Effector memory CD4-positive, alpha-beta T cell (primary cell): ENCODE data around the gene CHL1.

Experiments used
- DNase-seq, 3 donors: peaks; one replicate each; pipeline ENCODE4 v3.0.0-alpha.2; 2020
- H3K27ac ChIP-seq: 2 replicates; pipeline ENCODE4 v1.7.0; 2013; ENCODE audit warnings: mild to moderate bottlenecking, low read length, moderate library complexity; ENCODE audit not compliant: insufficient read depth, poor library complexity, severe bottlenecking
- H3K27me3 ChIP-seq: replicated peaks from 2 replicates; pipeline ENCODE4 v1.7.0; 2013; ENCODE audit warnings: mild to moderate bottlenecking, low read length; ENCODE audit not compliant: insufficient read depth, control insufficient read depth, poor library complexity, severe bottlenecking
- H3K36me3 ChIP-seq: 2 replicates; pipeline ENCODE4 v1.7.0; 2013; ENCODE audit warnings: mild to moderate bottlenecking, low read length, moderate library complexity; ENCODE audit not compliant: control insufficient read depth, insufficient read depth
- H3K4me1 ChIP-seq: 2 replicates; pipeline ENCODE4 v1.7.0; 2013; ENCODE audit warnings: low read length, mild to moderate bottlenecking; ENCODE audit not compliant: control insufficient read depth, insufficient read depth, poor library complexity, severe bottlenecking
- H3K4me3 ChIP-seq: 2 replicates; pipeline ENCODE4 v1.7.0; 2013; ENCODE audit warnings: low read length, low read depth, mild to moderate bottlenecking; ENCODE audit not compliant: insufficient read depth, poor library complexity, severe bottlenecking
- H3K9me3 ChIP-seq: 2 replicates; pipeline ENCODE4 v1.7.0; 2013; ENCODE audit warnings: mild to moderate bottlenecking, low read length, moderate library complexity; ENCODE audit not compliant: control insufficient read depth

Gene CHL1

DNA sequence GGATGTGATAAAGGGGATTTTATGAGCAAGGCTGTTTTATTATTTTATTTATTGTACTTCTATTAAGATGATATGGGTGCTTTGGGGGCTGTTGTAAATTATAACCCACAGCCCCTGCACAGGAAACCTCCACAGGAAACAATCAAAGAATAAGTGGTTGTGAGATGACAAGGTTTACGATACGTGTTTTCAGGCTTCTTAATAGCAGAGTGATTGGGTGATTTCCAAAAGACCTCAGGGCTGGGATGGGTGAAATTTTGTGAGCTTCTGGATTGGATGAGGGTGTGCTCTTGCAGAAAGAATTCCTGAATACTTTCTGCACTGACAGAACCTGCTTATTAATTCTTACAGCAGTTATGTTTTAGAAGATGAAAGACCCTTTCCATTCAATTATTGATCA lies 21.4 kb downstream of the CHL1 start:
- H3K9me3 ChIP-seq = no peaks in the 10 kb centered on the region
- H3K27ac ChIP-seq = no peak overlapping the region
- no peak overlapping the region for H3K4me3 ChIP-seq
- H3K27me3 ChIP-seq = no peaks in the 10 kb centered on the region
- no peaks in the 10 kb centered on the region for H3K4me1 ChIP-seq
- DNase-seq = no peak
- H3K36me3 ChIP-seq = no peaks in the 10 kb centered on the region

DNA sequence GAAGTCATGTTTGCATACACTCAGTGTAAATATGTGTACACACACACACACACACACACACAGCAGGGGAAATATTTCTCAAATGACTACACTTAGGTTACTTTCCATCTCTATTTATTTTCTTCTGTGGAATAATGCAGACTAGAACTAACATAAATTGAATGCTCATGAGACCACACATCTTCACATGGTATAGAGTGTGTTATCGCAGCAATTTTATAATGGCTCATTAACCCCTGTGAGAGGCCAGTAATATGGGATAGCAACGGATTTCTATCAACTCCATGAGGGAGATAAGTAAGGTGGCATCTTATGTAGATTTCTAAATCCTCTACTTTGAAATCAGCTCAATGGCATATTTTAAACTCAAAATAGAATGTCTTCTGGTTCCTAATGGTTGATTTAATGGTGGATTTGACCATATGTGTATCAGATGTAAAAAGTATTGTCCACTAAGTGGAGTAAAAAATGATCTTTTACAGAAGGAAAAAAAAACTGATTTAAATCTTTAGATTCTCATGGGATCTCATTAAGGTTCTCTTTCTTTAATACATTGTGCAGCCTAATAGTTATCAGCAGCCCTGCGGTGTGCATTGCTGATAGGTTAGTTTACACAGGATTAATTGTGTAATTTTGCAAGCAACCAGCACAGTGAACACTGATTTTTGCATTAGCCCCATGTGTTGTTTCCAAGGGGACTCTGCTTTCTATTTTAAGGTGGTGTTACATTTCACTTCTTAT lies 32.0 kb downstream of the CHL1 start:
- Histone ChIP-seq H3K4me3 (no peak overlapping the region), H3K27ac (no peak overlapping the region), H3K4me1 (no peaks in the 10 kb centered on the region), H3K9me3 (no peaks in the 10 kb centered on the region), H3K36me3 (no peaks in the 10 kb centered on the region), H3K27me3 (no peaks in the 10 kb centered on the region)
- DNase-seq = no peak

DNA sequence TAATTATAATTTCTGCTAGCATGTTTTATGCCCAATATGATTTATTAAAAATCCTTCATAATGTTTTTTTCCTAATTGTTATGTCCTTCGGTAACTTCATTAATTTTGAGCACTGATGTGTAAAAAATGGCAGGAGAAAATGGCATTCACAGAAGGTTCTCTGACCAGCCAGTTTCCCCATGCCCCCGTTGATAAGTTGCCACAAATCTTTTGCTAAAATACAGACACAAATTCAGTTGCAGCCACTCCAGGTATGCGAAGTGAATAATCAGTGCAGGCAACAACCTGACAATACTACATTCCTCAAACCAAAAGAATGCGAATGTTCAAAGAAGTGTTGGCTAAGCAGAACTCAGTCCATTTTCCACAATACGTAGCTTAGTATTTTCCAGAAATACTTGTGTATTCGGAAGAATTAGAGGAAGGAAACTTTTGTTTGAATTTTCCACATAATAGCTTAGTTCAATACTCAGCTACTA lies 32.7 kb downstream of the CHL1 start:
- H3K4me3 ChIP-seq = no peak overlapping the region
- no peak overlapping the region for H3K27ac ChIP-seq
- no peak for DNase-seq

DNA sequence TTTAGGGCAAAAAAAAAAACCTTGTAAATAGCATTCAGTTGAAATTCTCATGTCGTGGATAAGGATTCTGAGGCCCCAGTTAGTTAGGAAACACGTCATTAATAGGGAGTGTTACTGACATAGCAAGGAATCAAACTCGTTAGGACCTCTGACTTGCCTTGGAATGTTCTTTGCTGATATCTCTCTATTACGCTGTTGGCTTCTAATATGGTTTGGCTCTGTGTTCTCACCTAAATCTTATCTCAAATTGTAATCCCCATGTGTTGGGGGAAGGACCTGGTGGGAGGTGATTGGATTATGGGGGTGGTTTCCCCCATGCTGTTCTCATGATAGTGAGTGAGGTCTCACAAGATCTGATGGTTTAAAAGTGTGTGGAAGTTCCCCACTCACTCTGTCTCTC lies 40.3 kb downstream of the CHL1 start:
- Histone ChIP-seq H3K9me3 (no peaks in the 10 kb centered on the region), H3K4me1 (no peaks in the 10 kb centered on the region), H3K4me3 (no peak overlapping the region), H3K36me3 (no peaks in the 10 kb centered on the region), H3K27ac (no peak overlapping the region), H3K27me3 (no peaks in the 10 kb centered on the region)
- DNase-seq = no peak

More for the DNA sequence above, 32.7 kb downstream of the CHL1 start:
- Histone ChIP-seq H3K27me3 (no peaks in the 10 kb centered on the region), H3K4me1 (no peaks in the 10 kb centered on the region), H3K36me3 (no peaks in the 10 kb centered on the region), H3K9me3 (no peaks in the 10 kb centered on the region)

DNA sequence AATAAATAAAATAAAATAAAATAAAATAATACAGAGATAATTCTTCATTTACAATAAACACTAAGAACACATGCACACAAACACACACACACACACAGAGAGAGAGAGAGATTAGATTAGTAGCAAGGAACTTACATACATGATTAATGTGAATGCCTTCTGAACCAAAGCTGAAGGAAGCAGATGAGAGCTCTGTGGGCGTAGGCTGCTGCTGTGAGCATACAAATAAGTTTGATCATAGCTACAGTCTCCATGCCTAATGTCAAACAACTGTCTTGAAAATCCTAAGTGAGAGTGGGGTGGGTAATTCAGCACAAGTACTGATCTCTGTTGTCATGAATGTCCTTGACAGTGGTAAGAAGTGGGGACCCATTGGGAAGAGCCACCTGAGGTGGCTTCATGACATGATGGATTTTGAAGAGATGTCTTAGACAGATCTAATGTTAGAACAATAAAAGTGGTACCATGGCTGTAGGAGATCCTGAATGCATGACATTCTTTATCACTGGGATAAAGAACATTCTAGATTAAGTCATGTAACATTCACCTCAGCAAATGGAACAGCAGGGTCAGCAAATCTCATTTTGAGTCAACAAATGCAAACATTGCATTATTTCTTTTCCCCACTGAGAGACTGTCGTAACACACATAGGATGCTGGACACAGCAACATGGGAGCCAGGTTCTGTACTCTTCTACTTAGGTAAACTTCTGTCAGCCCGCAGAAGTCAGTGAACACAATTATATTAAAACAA lies 46.2 kb downstream of the CHL1 start:
- Histone ChIP-seq H3K4me3 (no peak overlapping the region), H3K4me1 (no peaks in the 10 kb centered on the region), H3K9me3 (no peaks in the 10 kb centered on the region), H3K36me3 (no peaks in the 10 kb centered on the region), H3K27me3 (no peaks in the 10 kb centered on the region), H3K27ac (no peak overlapping the region)
- DNase-seq = no peak

DNA sequence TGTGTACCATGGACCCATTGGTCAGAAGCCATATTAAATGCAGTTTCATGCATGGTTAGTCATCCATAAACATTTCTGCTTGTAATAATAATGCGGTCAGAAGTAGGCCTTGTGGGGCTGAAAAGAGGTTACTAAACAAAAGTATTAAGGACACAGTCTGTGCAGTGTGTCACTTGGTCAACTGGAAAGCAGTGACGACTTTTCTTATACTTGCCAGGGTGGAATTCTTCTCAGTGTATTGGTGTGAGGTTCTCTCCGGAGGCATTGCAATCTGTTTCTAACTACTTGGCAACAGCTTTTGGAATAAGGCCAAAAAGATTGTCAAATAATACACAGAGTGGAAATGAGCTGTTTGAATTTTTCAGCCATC lies 46.8 kb downstream of the CHL1 start:
- H3K9me3 ChIP-seq = no peaks in the 10 kb centered on the region
- no peak overlapping the region for H3K4me3 ChIP-seq
- no peak for DNase-seq

DNA sequence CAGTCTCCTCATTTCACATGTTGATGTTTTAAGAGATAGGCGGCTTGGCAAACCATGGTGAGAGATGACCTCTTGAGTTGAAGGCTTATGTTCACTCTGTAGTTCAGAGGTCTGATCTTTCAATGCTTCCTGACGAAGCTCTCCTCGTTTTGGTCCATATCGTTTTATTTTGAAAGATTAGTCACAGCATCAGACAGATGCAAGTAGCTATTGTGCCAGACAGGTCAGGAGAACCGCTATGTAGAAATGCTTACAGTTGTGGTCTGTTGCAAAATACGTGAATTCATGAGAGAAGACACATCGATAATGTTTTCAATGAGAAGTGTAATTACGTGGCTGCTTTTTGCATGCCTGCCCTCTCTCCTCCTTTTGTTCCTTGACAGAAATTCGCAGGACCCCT lies 47.5 kb downstream of the CHL1 start:
- no peak for DNase-seq
- H3K4me3 ChIP-seq = no peak overlapping the region
- H3K36me3 ChIP-seq = no peaks in the 10 kb centered on the region
- no peaks in the 10 kb centered on the region for H3K27me3 ChIP-seq
- H3K27ac ChIP-seq = no peak overlapping the region
- H3K4me1 ChIP-seq = no peaks in the 10 kb centered on the region
- no peaks in the 10 kb centered on the region for H3K9me3 ChIP-seq

More for the DNA sequence above, 46.8 kb downstream of the CHL1 start:
- Histone ChIP-seq H3K27me3 (no peaks in the 10 kb centered on the region), H3K36me3 (no peaks in the 10 kb centered on the region), H3K4me1 (no peaks in the 10 kb centered on the region), H3K27ac (no peak overlapping the region)

DNA sequence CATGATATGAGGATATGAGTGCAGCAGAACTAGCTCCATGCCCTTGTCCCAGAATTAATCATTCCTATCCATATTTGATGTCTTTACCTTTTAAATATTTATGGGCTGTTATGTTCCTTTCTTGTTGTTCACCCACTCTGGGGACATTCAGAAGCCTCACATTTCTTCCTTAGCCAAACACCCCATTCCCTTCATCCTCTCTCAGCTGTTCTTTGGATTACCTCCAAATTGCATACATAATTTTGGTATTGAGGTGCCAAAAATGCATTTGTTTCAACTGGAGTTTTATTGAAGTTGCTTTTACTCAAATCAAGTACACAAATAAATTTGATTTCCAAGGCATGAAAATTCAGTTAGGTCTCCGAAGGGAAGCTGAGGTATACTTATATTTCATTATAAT lies 51.4 kb downstream of the CHL1 start:
- no peak overlapping the region for H3K4me3 ChIP-seq
- no peaks in the 10 kb centered on the region for H3K9me3 ChIP-seq
- no peak for DNase-seq

DNA sequence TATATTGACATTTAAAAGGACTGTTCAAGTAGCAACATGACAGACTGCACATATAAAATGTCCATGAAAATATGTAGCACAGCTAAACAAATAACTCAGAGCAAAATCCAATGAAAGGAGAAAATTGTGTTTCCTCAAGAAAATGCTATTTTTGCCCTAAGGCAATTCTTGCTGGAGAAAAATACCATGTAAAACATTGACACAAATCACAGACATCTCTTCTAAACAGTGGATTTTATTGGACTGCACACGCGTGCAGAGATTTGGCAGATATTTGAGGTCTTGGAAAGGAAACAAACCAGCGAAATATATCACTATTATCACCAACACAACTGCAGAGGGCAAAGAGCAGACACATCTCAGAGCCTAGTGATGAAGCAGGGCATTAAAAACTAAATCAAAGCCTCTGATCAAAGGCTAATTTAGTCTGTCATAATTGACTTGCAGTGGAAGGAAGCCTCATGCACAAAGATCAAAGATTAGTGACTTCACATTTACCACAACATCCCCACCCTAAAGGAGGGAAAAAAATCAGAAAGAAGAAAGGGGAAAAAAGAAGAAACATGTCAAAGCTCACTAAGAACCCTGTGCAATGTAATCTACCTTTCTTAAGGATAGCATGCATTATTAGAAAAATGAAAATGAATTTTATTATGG lies 52.4 kb downstream of the CHL1 start:
- Histone ChIP-seq H3K27me3 (no peaks in the 10 kb centered on the region), H3K36me3 (no peaks in the 10 kb centered on the region), H3K4me1 (no peaks in the 10 kb centered on the region), H3K4me3 (no peak overlapping the region), H3K9me3 (no peaks in the 10 kb centered on the region), H3K27ac (no peak overlapping the region)
- DNase-seq = no peak

More for the DNA sequence above, 51.4 kb downstream of the CHL1 start:
- H3K27ac ChIP-seq = no peak overlapping the region
- no peaks in the 10 kb centered on the region for H3K27me3 ChIP-seq
- no peaks in the 10 kb centered on the region for H3K36me3 ChIP-seq
- no peaks in the 10 kb centered on the region for H3K4me1 ChIP-seq
